Stimulated activated naive CD4-positive, alpha-beta T cell treated with Interleukin-2 at 50 U/mL for 16 hours (primary cell): ENCODE measurements around the gene DNLZ.

Source experiments
- DNase-seq: peaks from one replicate; lab custom pipeline; 2025; lab: John Stamatoyannopoulos, UW

Gene DNLZ

DNA sequence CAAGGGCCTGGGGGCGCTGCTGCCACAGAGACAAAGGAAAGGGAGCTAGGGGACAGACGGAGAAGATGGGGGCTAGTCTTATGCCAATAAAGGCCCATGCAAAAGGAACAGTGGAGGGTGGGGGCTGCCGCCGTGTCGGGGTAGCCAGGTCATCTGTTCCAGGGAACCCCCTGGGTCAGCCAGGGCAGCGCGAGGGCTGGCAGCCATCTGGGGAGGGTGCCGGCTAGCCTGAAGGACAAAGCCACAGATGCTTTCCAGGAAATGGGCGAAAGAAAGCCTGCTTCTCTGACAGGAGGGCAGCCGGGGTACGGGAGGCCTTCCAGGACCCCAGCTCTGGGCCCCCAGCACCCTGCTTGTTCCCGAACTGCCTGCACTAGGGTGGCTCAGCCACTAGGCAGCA, 11.6 kb upstream of the DNLZ start:
- no peak for DNase-seq

DNA sequence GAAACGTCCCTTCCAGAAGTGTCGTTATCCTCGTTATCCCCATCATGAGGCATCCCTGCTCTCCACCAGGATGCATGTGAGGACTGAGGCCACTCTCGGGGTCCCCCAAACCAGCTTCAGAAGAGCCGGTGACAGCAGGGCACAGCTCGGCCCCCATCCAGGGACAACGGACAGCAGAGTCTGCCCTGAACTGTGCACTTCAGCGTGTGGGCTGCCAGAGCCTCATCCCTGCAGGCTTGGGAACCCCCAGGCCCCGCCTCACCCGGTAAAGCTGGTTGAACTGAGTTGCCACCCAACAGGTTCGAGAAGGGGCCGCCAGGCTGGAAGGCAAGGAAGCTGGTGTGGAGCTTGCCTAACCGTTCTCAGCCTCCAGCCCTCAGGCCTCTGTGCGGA, 10.6 kb upstream of the DNLZ start:
- DNase-seq, result no peak

DNA sequence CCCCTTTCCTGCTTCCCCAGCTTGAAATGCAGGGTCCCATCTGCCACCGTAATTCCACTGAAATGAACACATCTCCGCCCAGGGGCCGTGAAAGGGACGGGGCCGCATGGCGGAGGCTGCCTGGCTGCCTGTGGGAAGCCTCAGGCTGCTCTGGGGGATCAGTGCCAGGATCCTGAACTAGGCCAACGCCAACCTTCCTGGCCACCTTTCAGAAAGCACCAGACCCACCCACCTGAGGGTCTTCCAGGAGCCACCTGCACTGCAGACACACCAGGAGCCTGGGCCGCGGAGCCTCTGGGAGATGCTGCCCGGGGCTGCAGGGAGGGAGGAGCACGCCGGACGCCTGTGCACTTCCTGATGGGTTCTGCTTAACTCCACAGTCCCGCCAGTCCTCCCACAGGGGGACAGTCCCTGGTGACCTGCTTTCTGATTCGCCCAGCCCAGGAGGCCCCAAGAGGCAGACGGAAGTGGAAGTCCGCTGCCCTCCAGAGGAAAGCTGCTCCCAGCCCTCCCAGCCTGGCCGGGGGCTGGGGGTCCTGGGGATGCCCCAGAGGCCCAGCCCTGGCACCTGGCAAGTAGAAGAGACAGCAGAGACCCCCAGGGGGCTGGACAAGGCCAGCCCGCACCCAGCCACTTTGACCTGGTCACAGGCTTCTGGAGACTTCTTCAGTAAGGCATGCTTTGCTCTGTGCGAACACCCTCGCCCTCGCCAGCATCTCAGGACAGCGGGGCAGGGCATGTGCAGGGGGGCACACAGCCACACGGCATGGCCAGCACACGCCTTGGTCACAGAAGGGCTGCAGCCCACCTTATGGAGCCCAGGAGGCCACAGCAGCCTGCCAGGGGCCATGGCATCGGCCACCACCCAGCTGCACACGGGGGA, 10.0 kb upstream of the DNLZ start, which contains the start of gene CARD9:
TSS of gene CARD9 (minus strand) at position 370 of the 883 bp plus-strand sequence. CDS start 1,591 bp downstream, outside the sequence.
- DNase-seq, result no peak

DNA sequence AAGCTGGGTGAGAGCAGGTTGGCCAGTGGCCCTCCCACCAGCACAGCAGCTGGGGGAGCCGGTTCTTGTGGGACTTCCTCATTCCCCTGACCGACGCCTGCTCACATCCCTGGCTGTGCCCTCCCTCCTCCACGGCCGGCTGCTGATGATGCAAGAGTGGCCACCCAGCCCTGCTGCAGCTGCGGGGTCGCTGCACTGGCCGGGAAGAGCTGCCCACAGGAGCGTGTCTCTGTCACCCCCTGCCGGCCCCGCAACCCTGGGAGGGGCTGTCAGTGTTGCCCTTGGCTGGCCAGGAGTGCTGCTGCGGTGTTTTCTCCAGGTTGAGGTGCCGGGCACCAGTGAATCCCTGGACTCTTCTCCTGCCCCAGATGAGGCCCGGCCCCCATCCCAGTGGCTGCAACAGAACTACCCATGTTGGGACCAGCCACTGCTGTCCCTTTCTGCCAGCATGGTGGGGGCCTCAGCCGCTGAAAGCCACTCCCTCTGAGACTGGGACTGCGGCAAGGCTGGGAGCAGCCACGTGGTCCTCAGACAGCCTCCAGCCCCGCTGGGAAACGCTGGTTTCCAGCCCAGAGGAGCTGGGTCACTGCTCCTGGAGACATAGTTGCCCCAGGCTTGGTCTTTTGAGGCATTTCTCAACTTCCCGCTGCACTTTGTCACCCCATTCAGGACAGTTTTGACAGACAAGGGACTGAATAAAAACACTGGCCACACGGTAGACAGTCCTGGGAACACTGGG, 9.2 kb upstream of the DNLZ start:
- no peak for DNase-seq

- DNase-seq, result no peak
Observed at GRCh38 chr9:136372006-136372405, 8.5 kb upstream of the DNLZ start.

DNA sequence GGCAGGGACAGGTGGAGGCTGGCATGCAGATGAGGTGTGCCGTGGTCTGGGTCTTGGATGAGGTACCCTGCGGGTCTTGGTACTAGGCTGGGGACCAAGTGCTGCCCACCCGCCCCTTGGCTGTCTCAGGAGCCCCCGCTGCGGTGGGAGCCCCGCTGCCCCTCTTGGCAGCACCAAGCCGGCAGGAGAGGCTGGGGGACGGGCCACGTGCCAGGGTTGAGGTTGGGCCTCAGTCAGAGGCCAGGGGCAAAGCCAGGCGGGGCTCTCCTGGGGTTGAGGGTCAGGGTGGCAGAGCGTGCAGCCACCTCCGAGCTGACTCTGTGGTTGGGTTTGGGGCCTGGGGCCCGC, 8.0 kb upstream of the DNLZ start:
- no peak for DNase-seq

- no peak for DNase-seq
Observed at GRCh38 chr9:136370687-136371532, 7.4 kb upstream of the DNLZ start.

- DNase-seq, result no peak
Observed at GRCh38 chr9:136370037-136370436, 6.5 kb upstream of the DNLZ start.

- no peak for DNase-seq
Observed at GRCh38 chr9:136368190-136368589, 4.6 kb upstream of the DNLZ start.

- DNase-seq, result no peak
Observed at GRCh38 chr9:136367296-136368145, 4.0 kb upstream of the DNLZ start.

GRCh38 chr9:136366826-136367225, 3.3 kb upstream of the DNLZ start:
- no peak for DNase-seq

GRCh38 chr9:136365775-136366222, 2.3 kb upstream of the DNLZ start:
- DNase-seq, result no peak

DNA sequence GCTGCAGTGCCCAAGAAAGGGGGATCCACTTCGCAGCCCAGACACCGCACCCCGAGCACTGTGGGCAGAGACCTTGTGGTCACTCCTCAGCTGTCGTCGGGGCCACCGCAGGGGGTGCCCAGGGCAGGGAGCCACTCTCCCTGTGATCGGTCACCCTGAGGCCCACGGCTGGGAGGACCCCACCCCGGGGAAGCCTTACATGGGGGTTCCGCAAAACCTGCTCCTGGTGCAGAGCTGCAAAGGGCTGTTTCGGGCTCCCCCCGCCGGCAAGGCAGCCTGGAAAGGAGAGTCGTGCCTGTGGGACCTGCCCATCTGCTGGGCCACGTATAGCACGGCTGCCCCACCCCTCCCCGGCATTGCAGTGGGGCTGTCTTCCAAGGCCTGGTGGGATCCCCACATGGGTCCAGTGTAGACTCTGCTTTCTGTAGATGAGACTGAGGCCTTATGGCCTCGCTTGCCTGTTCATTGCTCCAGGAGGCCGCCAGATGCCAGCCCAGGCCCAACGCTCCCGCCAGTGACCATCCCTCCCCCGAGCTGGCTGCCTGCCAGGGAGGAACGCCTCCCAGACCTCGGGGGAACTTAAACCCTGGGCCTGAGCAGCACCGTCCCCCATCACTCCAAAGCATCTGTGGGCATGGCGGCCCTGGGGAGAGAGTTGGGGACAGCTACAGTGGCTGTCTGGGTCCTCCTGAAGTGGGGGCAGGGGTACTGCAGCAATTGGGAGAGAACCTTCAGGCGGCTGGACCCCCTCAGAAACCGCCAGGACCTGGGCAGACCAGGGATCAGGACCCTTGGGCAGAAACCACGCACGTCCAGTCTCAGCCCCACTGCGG, 1.6 kb upstream of the DNLZ start:
- no peak for DNase-seq

- DNase-seq, result no peak
Observed at GRCh38 chr9:136363949-136364748, 605 bp upstream of the DNLZ start.

DNA sequence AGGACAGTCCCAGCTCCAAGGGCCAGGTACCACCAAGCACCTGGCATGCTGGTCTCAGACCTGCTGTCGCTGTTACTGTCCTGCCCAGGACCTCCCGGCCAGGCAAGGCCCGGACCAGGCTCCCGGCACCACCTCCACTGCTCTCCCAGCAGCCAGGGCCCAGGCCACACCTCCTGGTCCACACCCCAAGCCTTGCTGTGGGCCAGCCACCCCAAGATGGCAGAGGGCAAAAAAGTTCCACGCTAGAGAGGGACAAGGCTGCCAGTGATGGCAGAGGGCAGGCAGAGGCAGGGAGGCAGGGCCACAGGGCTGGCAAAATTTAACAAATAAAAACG, 1.1 kb downstream of the DNLZ start:
- no peak for DNase-seq

GRCh38 chr9:136361754-136362449, 1.6 kb downstream of the DNLZ start:
- no peak for DNase-seq

GRCh38 chr9:136361047-136361753, 2.3 kb downstream of the DNLZ start:
- DNase-seq, result no peak
